ENCODE data around the gene USP36. TPM values are rescaled to one million over a fixed set of nuclear protein-coding genes. Genes with fewer than 3 reads are reported as not detected.
A peak's percentile ranks its signal among the peaks of the same experiment; 100 is the strongest.

The USP36 gene
- total RNA-seq, 4 donors from 2014 or later: 28.5 to 96.5 (median 63.5) TPM

DNA sequence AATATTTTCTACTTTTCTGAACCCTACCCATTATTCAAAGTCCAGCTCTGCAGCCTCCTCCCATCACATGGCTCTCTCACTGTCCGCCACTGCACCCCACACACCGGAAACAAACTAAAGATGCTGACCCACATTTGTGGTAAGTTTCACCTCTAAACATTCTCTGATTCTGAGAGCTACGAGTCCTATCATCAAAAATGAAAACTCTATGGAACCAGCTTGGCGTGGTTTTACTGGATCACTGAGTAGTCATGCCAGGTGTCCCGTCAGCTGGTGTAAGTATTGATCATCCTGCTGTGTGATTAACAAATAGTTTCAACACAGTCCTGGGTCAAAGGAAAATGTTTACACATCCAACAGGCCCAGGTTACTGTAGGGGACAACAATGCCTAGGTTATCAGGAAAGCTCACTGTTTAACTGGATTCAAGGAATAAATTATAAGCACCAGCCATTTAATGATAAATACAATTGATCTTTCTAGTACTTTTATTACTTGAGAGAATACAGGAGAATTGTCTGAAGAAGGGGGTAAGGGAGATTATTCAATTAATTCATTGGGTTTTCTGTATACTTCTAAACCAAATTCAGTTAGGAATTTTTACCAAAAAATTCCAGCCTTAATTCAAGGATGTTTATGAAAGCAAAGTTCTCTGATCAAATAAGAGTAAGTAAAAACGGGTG lies 92.4 kb downstream of the USP36 start:
- Histone ChIP-seq H3K4me3 (peak overlapping the region in 1 of 4 donors; percentile 9), H3K27ac (peak overlapping the region; percentile 51 to 75 (median 70)), H3K27me3 (no peaks in the 10 kb centered on the region), H3K9me3 (no peaks in the 10 kb centered on the region), H3K4me1 (peaks cover 7 to 63% (median 17%) of the 10 kb centered on the region in 4 donors), H3K36me3 (no peaks in the 10 kb centered on the region)
- DNase-seq: peak; percentile 46
- in situ Hi-C loops (cut with MboI; ENCODE audit: low pct_ligation_motif_present in 1 of 4, low pct_unique_long_range_greater_than_20kb in 1 of 4, low sequenced_read_pairs in 3 of 4): no loop called here
- 52 to 73% methylated on average over 4 to 6 of the region's 6 CpGs for WGBS, 2 donors (ENCODE audit: low coverage in 1 of 2)
- intact Hi-C loops (cut with DNase I; ENCODE audit: low total_unique reads): loop anchor here (10.0 kb wide), 1 partner anchor 253 kb away; no protein-coding TSS in a partner anchor
- no peak for TF ChIP-seq POLR2AphosphoS5 (IDR thresholded peaks at IDR 0.05)
- no peak for TF ChIP-seq EP300 (IDR thresholded peaks at IDR 0.05; ENCODE audit: low read depth)
- TF ChIP-seq POLR2A (IDR thresholded peaks at IDR 0.05): no peak
- TF ChIP-seq, protein P1, sequence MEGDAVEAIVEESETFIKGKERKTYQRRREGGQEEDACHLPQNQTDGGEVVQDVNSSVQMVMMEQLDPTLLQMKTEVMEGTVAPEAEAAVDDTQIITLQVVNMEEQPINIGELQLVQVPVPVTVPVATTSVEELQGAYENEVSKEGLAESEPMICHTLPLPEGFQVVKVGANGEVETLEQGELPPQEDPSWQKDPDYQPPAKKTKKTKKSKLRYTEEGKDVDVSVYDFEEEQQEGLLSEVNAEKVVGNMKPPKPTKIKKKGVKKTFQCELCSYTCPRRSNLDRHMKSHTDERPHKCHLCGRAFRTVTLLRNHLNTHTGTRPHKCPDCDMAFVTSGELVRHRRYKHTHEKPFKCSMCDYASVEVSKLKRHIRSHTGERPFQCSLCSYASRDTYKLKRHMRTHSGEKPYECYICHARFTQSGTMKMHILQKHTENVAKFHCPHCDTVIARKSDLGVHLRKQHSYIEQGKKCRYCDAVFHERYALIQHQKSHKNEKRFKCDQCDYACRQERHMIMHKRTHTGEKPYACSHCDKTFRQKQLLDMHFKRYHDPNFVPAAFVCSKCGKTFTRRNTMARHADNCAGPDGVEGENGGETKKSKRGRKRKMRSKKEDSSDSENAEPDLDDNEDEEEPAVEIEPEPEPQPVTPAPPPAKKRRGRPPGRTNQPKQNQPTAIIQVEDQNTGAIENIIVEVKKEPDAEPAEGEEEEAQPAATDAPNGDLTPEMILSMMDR (IDR thresholded peaks at IDR 0.05): no peak

DNA sequence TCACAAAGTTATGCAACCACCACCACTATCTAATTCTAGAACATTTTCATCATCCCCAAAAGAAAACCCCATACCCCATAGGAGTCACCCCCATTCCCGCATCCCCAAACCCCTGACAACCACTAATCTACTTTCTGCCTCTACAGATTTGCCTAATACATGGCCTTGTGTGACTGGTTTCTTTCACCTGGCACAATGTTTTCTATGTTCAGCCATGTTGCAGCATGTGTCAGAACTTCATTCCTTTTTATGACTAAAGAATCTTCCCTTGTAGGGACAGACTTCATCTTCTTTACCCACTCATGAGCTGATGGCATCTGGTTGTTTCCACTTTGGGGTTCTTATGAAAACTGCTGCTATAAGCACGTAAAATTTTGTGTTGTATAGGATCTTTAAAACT lies 93.1 kb downstream of the USP36 start:
- in situ Hi-C loops (cut with MboI; ENCODE audit: low pct_ligation_motif_present in 1 of 4, low pct_unique_long_range_greater_than_20kb in 1 of 4, low sequenced_read_pairs in 3 of 4): no loop called here
- Histone ChIP-seq H3K4me1 (peaks cover 7 to 57% (median 17%) of the 10 kb centered on the region in 4 donors), H3K27ac (peak overlapping the region; percentile 51 to 75 (median 70)), H3K9me3 (no peaks in the 10 kb centered on the region), H3K27me3 (no peaks in the 10 kb centered on the region), H3K36me3 (no peaks in the 10 kb centered on the region), H3K4me3 (no peak overlapping the region)
- TF ChIP-seq EP300 (IDR thresholded peaks at IDR 0.05; ENCODE audit: low read depth) (no peak), POLR2AphosphoS5 (IDR thresholded peaks at IDR 0.05) (no peak), POLR2A (IDR thresholded peaks at IDR 0.05) (no peak)
- TF ChIP-seq, protein P1 (IDR thresholded peaks at IDR 0.05): no peak
- no peak for DNase-seq
- WGBS, 2 donors (ENCODE audit: low coverage in 1 of 2): 54 to 75% methylated on average over 1 to 2 of the region's 2 CpGs
- intact Hi-C loops (cut with DNase I; ENCODE audit: low total_unique reads): loop anchor here (10.0 kb wide), 1 partner anchor 253 kb away; no protein-coding TSS in a partner anchor

DNA sequence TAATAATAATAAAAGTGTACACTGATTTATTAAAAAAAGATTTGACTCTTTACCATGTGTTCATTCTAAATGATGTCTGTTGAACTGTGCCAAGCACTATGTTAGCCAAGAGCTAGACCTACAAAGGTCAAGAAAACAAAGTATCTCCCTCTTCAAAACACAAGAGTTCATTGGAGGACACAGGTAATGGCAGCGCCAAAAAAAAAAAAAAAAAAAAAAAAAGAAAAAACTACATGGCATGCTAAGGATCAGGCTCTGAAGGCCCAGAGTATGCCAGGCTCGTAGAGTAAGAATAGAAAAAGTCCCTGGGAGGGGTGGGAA lies 93.7 kb downstream of the USP36 start:
- in situ Hi-C loops (cut with MboI; ENCODE audit: low pct_ligation_motif_present in 1 of 4, low pct_unique_long_range_greater_than_20kb in 1 of 4, low sequenced_read_pairs in 3 of 4) (no loop called here), intact Hi-C loops (cut with DNase I; ENCODE audit: low total_unique reads) (loop anchor here (10.0 kb wide), 1 partner anchor 252 kb away; no protein-coding TSS in a partner anchor)

DNA sequence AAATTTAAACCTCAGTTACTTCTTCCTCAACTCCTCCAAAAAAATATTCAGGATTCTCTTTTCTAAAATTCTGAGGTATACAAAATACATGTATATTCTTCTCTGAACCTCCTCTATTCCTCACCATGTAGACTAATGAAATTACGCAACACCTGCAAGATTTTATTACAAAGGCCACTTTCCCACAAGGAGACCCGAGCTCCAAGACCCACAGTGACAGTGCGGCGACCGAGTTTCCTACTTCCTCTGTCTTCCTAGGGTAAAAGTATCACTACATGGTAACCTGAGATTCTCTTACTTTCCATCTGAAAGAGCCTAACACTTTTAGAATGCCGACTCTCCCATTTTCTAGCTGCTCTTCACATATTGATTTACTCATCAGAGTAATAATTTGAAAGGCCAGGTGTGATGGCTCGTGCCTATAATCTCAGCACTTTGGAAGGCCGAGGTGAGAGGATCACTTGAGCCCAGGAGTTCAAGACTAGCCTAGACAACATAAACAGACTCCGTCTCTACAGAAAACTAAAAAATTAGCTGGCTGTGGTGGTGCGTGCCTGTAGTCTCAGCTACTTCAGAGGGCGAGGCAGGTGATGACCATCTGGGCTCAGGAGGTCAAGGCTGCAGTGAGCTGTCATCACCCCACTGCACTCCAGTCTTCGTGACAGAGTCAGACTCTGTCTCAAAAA lies 94.2 kb downstream of the USP36 start:
- Histone ChIP-seq H3K4me1 (peaks cover 7 to 68% (median 25%) of the 10 kb centered on the region in 4 donors), H3K27me3 (no peaks in the 10 kb centered on the region), H3K27ac (peak overlapping the region; percentile 32 to 75 (median 50)), H3K9me3 (no peaks in the 10 kb centered on the region), H3K36me3 (no peaks in the 10 kb centered on the region), H3K4me3 (no peak overlapping the region)
- in situ Hi-C loops (cut with MboI; ENCODE audit: low pct_ligation_motif_present in 1 of 4, low pct_unique_long_range_greater_than_20kb in 1 of 4, low sequenced_read_pairs in 3 of 4): no loop called here
- WGBS, 2 donors (ENCODE audit: low coverage in 1 of 2): 77 to 78% methylated on average over 8 to 12 of the region's 12 CpGs
- intact Hi-C loops (cut with DNase I; ENCODE audit: low total_unique reads): loop anchor here (10.0 kb wide), 1 partner anchor 252 kb away; no protein-coding TSS in a partner anchor
- TF ChIP-seq EP300 (IDR thresholded peaks at IDR 0.05; ENCODE audit: low read depth) (no peak), POLR2A (IDR thresholded peaks at IDR 0.05) (no peak), POLR2AphosphoS5 (IDR thresholded peaks at IDR 0.05) (no peak)
- no peak for DNase-seq

More for the DNA sequence above, 93.7 kb downstream of the USP36 start:
- Histone ChIP-seq H3K4me3 (no peak overlapping the region), H3K4me1 (peaks cover 7 to 63% (median 22%) of the 10 kb centered on the region in 4 donors), H3K9me3 (no peaks in the 10 kb centered on the region), H3K27ac (peak overlapping the region; percentile 51 to 75 (median 70)), H3K36me3 (no peaks in the 10 kb centered on the region), H3K27me3 (no peaks in the 10 kb centered on the region)
- no peak for TF ChIP-seq POLR2A (IDR thresholded peaks at IDR 0.05)
- TF ChIP-seq EP300 (IDR thresholded peaks at IDR 0.05; ENCODE audit: low read depth): no peak
- TF ChIP-seq, protein P1 (IDR thresholded peaks at IDR 0.05): no peak
- no peak for TF ChIP-seq POLR2AphosphoS5 (IDR thresholded peaks at IDR 0.05)
- WGBS, 2 donors (ENCODE audit: low coverage in 1 of 2): 88% methylated on average over 2 of the region's 2 CpGs; no CpG with 5 or more reads in 1 of the 2 donors
- no peak for DNase-seq

Other genes with a start within 250 kb of the USP36 start
- 100 to 1,000 TPM; 103 to 156 (median 142) TPM for gene CYTH1, start 58.5 kb downstream of the USP36 start, total RNA-seq
- gene CEP295NL, start 62.4 kb upstream of the USP36 start, total RNA-seq: 1 to 10 TPM; 1.8 to 3.0 (median 2.5) TPM
- 10 to 100 TPM; 32.2 to 70.7 (median 54.6) TPM for gene TIMP2, start 84.6 kb upstream of the USP36 start, total RNA-seq
- gene LGALS3BP, start 139.1 kb upstream of the USP36 start, total RNA-seq: 1,000 to 10,000 TPM in 2 of 4 donors, 100 to 1,000 TPM in 2; 796 to 1,440 (median 1,077) TPM
- gene CANT1, start 168.9 kb upstream of the USP36 start, total RNA-seq: 100 to 1,000 TPM in 3 of 4 donors, 10 to 100 TPM in 1; 89.4 to 231 (median 138) TPM
- 10 to 100 TPM in 2 of 4 donors, 1 to 10 TPM in 2; 5.4 to 35.5 (median 12.0) TPM for gene C1QTNF1, start 183.4 kb upstream of the USP36 start, total RNA-seq
- gene ENGASE, start 234.0 kb upstream of the USP36 start, total RNA-seq: 100 to 1,000 TPM in 2 of 4 donors, 10 to 100 TPM in 2; 74.7 to 335 (median 121) TPM